ENCODE measurements around the gene GNG7.

Gene GNG7

GRCh38 chr19:2702170-2703076 lies at the start of gene GNG7:
TSS of gene GNG7 (minus strand) at chr19:2702694. CDS start at chr19:2520688, 182,006 bp downstream.
- DNase-seq (ENCODE audit: low spot score in 2 of 2) = peak; percentile 83 to 86
- Mint-ChIP-seq H3K9me3 (no peaks in the 10 kb centered on the region), H3K36me3 (ENCODE audit: insufficient read depth) (peaks cover 2% of the 10 kb centered on the region), H3K4me3 (peak within 1 kb of the TSS; percentile 66), H3K27me3 (no peaks in the 10 kb centered on the region), H3K4me1 (peaks cover 6% of the 10 kb centered on the region), H3K27ac (ENCODE audit: low read depth) (peak within 1 kb of the TSS; percentile 71)
- ATAC-seq (replicated peaks; ENCODE audit: extremely low read depth, poor library complexity, severe bottlenecking) = peak; percentile 95

GRCh38 chr19:2751438-2751830 lies 48.9 kb upstream of the GNG7 start:
- Mint-ChIP-seq H3K27me3 (no peaks in the 10 kb centered on the region), H3K27ac (ENCODE audit: low read depth) (no peak overlapping the region), H3K9me3 (no peaks in the 10 kb centered on the region), H3K4me3 (no peak overlapping the region), H3K36me3 (ENCODE audit: insufficient read depth) (peaks cover 6% of the 10 kb centered on the region), H3K4me1 (no peaks in the 10 kb centered on the region)
- DNase-seq (ENCODE audit: low spot score in 2 of 2) (no peak), ATAC-seq (replicated peaks; ENCODE audit: extremely low read depth, poor library complexity, severe bottlenecking) (no peak)

- peaks cover 6% of the 10 kb centered on the region for H3K36me3 Mint-ChIP-seq (ENCODE audit: insufficient read depth)
- no peaks in the 10 kb centered on the region for H3K27me3 Mint-ChIP-seq
- ATAC-seq (replicated peaks; ENCODE audit: extremely low read depth, poor library complexity, severe bottlenecking) = no peak
- no peaks in the 10 kb centered on the region for H3K9me3 Mint-ChIP-seq
- no peak overlapping the region for H3K4me3 Mint-ChIP-seq
- no peak overlapping the region for H3K27ac Mint-ChIP-seq (ENCODE audit: low read depth)
- no peaks in the 10 kb centered on the region for H3K4me1 Mint-ChIP-seq
- DNase-seq (ENCODE audit: low spot score in 2 of 2) = no peak
Measured at GRCh38 chr19:2750808-2751437, 48.4 kb upstream of the GNG7 start.

GRCh38 chr19:2747349-2747748 lies 44.9 kb upstream of the GNG7 start:
- Mint-ChIP-seq H3K9me3 (no peaks in the 10 kb centered on the region), H3K4me1 (no peaks in the 10 kb centered on the region), H3K27ac (ENCODE audit: low read depth) (no peak overlapping the region), H3K36me3 (ENCODE audit: insufficient read depth) (peaks cover 2% of the 10 kb centered on the region), H3K4me3 (no peak overlapping the region), H3K27me3 (peaks cover 23% of the 10 kb centered on the region)
- ATAC-seq (replicated peaks; ENCODE audit: extremely low read depth, poor library complexity, severe bottlenecking) = no peak
- DNase-seq (ENCODE audit: low spot score in 2 of 2) = no peak

- H3K27me3 Mint-ChIP-seq = peaks cover 37% of the 10 kb centered on the region
- no peak overlapping the region for H3K4me3 Mint-ChIP-seq
- no peak for DNase-seq (ENCODE audit: low spot score in 2 of 2)
- no peak overlapping the region for H3K27ac Mint-ChIP-seq (ENCODE audit: low read depth)
- H3K36me3 Mint-ChIP-seq (ENCODE audit: insufficient read depth) = peaks cover 7% of the 10 kb centered on the region
- H3K4me1 Mint-ChIP-seq = peaks cover 4% of the 10 kb centered on the region
- H3K9me3 Mint-ChIP-seq = no peaks in the 10 kb centered on the region
- no peak for ATAC-seq (replicated peaks; ENCODE audit: extremely low read depth, poor library complexity, severe bottlenecking)
Measured at GRCh38 chr19:2744113-2744512, 41.6 kb upstream of the GNG7 start.

- no peak overlapping the region for H3K4me3 Mint-ChIP-seq
- ATAC-seq (replicated peaks; ENCODE audit: extremely low read depth, poor library complexity, severe bottlenecking) = no peak
- peaks cover 37% of the 10 kb centered on the region for H3K27me3 Mint-ChIP-seq
- no peaks in the 10 kb centered on the region for H3K9me3 Mint-ChIP-seq
- DNase-seq (ENCODE audit: low spot score in 2 of 2) = no peak
- no peak overlapping the region for H3K27ac Mint-ChIP-seq (ENCODE audit: low read depth)
- peaks cover 10% of the 10 kb centered on the region for H3K36me3 Mint-ChIP-seq (ENCODE audit: insufficient read depth)
- peaks cover 12% of the 10 kb centered on the region for H3K4me1 Mint-ChIP-seq
Measured at GRCh38 chr19:2743099-2743498, 40.6 kb upstream of the GNG7 start.

GRCh38 chr19:2740314-2740656 lies 37.8 kb upstream of the GNG7 start:
- peaks cover 32% of the 10 kb centered on the region for H3K27me3 Mint-ChIP-seq
- H3K9me3 Mint-ChIP-seq = no peaks in the 10 kb centered on the region
- H3K27ac Mint-ChIP-seq (ENCODE audit: low read depth) = peak overlapping the region; percentile 25

GRCh38 chr19:2739602-2740313 lies 37.3 kb upstream of the GNG7 start, which contains the start of gene SLC39A3:
TSS of gene SLC39A3 (minus strand) at chr19:2740017. CDS start at chr19:2737257, 2,760 bp downstream.
- H3K27me3 Mint-ChIP-seq = peaks cover 28% of the 10 kb centered on the region
- peak; percentile 100 for ATAC-seq (replicated peaks; ENCODE audit: extremely low read depth, poor library complexity, severe bottlenecking)
- peak within 1 kb of the TSS; percentile 25 for H3K27ac Mint-ChIP-seq (ENCODE audit: low read depth)
- peak; percentile 98 to 99 for DNase-seq (ENCODE audit: low spot score in 2 of 2)
- peak within 1 kb of the TSS; percentile 82 for H3K4me3 Mint-ChIP-seq
- peaks cover 23% of the 10 kb centered on the region for H3K4me1 Mint-ChIP-seq
- no peaks in the 10 kb centered on the region for H3K9me3 Mint-ChIP-seq
- peaks cover 15% of the 10 kb centered on the region for H3K36me3 Mint-ChIP-seq (ENCODE audit: insufficient read depth)

More at GRCh38 chr19:2740314-2740656, 37.8 kb upstream of the GNG7 start:
- H3K4me1 Mint-ChIP-seq = peaks cover 20% of the 10 kb centered on the region
- no peak for ATAC-seq (replicated peaks; ENCODE audit: extremely low read depth, poor library complexity, severe bottlenecking)
- H3K4me3 Mint-ChIP-seq = peak overlapping the region; percentile 82
- no peak for DNase-seq (ENCODE audit: low spot score in 2 of 2)
- peaks cover 13% of the 10 kb centered on the region for H3K36me3 Mint-ChIP-seq (ENCODE audit: insufficient read depth)

- Mint-ChIP-seq H3K4me3 (no peak overlapping the region), H3K9me3 (no peaks in the 10 kb centered on the region), H3K36me3 (ENCODE audit: insufficient read depth) (peaks cover 18% of the 10 kb centered on the region), H3K4me1 (peaks cover 27% of the 10 kb centered on the region), H3K27me3 (peaks cover 7% of the 10 kb centered on the region), H3K27ac (ENCODE audit: low read depth) (no peak overlapping the region)
- DNase-seq (ENCODE audit: low spot score in 2 of 2) (no peak), ATAC-seq (replicated peaks; ENCODE audit: extremely low read depth, poor library complexity, severe bottlenecking) (no peak)
Measured at GRCh38 chr19:2736550-2737190, 34.2 kb upstream of the GNG7 start.

- H3K4me1 Mint-ChIP-seq = peaks cover 27% of the 10 kb centered on the region
- no peaks in the 10 kb centered on the region for H3K9me3 Mint-ChIP-seq
- no peak overlapping the region for H3K27ac Mint-ChIP-seq (ENCODE audit: low read depth)
- no peak for DNase-seq (ENCODE audit: low spot score in 2 of 2)
- no peak overlapping the region for H3K4me3 Mint-ChIP-seq
- no peaks in the 10 kb centered on the region for H3K27me3 Mint-ChIP-seq
- no peak for ATAC-seq (replicated peaks; ENCODE audit: extremely low read depth, poor library complexity, severe bottlenecking)
- H3K36me3 Mint-ChIP-seq (ENCODE audit: insufficient read depth) = peaks cover 18% of the 10 kb centered on the region
Measured at GRCh38 chr19:2735374-2735773, 32.9 kb upstream of the GNG7 start.

- ATAC-seq (replicated peaks; ENCODE audit: extremely low read depth, poor library complexity, severe bottlenecking) (no peak), DNase-seq (ENCODE audit: low spot score in 2 of 2) (no peak)
- Mint-ChIP-seq H3K27me3 (no peaks in the 10 kb centered on the region), H3K9me3 (no peaks in the 10 kb centered on the region), H3K4me3 (no peak overlapping the region), H3K27ac (ENCODE audit: low read depth) (no peak overlapping the region), H3K4me1 (peaks cover 27% of the 10 kb centered on the region), H3K36me3 (ENCODE audit: insufficient read depth) (peaks cover 16% of the 10 kb centered on the region)
Measured at GRCh38 chr19:2734589-2735288, 32.2 kb upstream of the GNG7 start.

Data from central memory CD8-positive, alpha-beta T cell (primary cell).